Liver (tissue), 9 donors: ENCODE results near the gene PTPN9. TPM values are rescaled to one million over a fixed set of nuclear protein-coding genes. Genes with fewer than 3 reads are reported as not detected.
A peak's percentile ranks its signal among the peaks of the same experiment; 100 is the strongest.

ENCODE experiments used
- DNase-seq: peaks from one replicate; pipeline ENCODE4 v3.0.0-alpha.2; 2017; ENCODE audit warnings: low spot score
- H3K27ac ChIP-seq, 2 donors: one replicate each; pipeline ENCODE4 v1.7.0; 2013; ENCODE audit warnings: inconsistent platforms in 2 of 2, low read length in 2 of 2, control low read depth in 1 of 2, low read depth in 1 of 2, mild to moderate bottlenecking in 1 of 2
- H3K27me3 ChIP-seq, 4 donors: one replicate each; pipeline versions ENCODE4 v1.6.1 to v1.7.0; 2013; ENCODE audit warnings: low read length in 3 of 4, inconsistent platforms in 1 of 4, mild to moderate bottlenecking in 1 of 4, moderate library complexity in 1 of 4; ENCODE audit not compliant: control insufficient read depth in 4 of 4, insufficient read depth in 4 of 4
- H3K36me3 ChIP-seq, 4 donors: one replicate each; pipeline versions ENCODE4 v1.6.1 to v1.7.0; 2013; ENCODE audit warnings: low read length in 3 of 4, mild to moderate bottlenecking in 3 of 4, low read depth in 1 of 4, moderate library complexity in 1 of 4; ENCODE audit not compliant: control insufficient read depth in 4 of 4, insufficient read depth in 3 of 4
- H3K4me1 ChIP-seq, 4 donors: one replicate each; pipeline versions ENCODE4 v1.6.1 to v1.7.0; 2013; ENCODE audit warnings: low read length in 3 of 4, mild to moderate bottlenecking in 3 of 4, moderate library complexity in 1 of 4; ENCODE audit not compliant: control insufficient read depth in 4 of 4, insufficient read depth in 4 of 4
- H3K4me3 ChIP-seq, 3 donors: one replicate each; pipeline versions ENCODE4 v1.6.1 to v1.7.0; 2013; ENCODE audit warnings: low read length in 3 of 3, control low read depth in 1 of 3, low read depth in 1 of 3, mild to moderate bottlenecking in 1 of 3
- H3K9ac ChIP-seq, 2 donors: one replicate each; pipeline ENCODE4 v1.7.0; 2013; ENCODE audit warnings: low read length in 2 of 2, mild to moderate bottlenecking in 2 of 2, moderate library complexity in 2 of 2, control low read depth in 1 of 2, low read depth in 1 of 2
- H3K9me3 ChIP-seq, 4 donors: one replicate each; pipeline versions ENCODE4 v1.6.1 to v1.7.0; 2013; ENCODE audit warnings: low read length in 3 of 4; ENCODE audit not compliant: control insufficient read depth in 4 of 4
- ATF3 ChIP-seq: IDR thresholded peaks from 2 replicates; pipeline ENCODE4 v1.6.1; 2016; ENCODE audit warnings: antibody characterized with exemption
- CTCF ChIP-seq: fragments of 150-350 bp; IDR thresholded peaks from 2 replicates; pipeline ENCODE4 v1.5.1; 2017; ENCODE audit warnings: improper control_type of control experiment, low read depth, low read length; ENCODE audit not compliant: missing input control
- EGR1 ChIP-seq, 2 donors: IDR thresholded peaks; 2 replicates each; pipeline ENCODE4 v1.6.1; 2016 to 2018; ENCODE audit warnings: antibody characterized with exemption in 2 of 2, low read depth in 2 of 2
- FOXA2 ChIP-seq: IDR thresholded peaks from 2 replicates; pipeline ENCODE4 v1.6.1; 2016; ENCODE audit warnings: antibody characterized with exemption
- GABPA ChIP-seq, 2 donors: IDR thresholded peaks in 1 of 2; conservative IDR thresholded peaks in 1 of 2; 2 replicates each; pipeline ENCODE4 v1.6.1; 2016; ENCODE audit warnings: antibody characterized with exemption in 2 of 2, mild to moderate bottlenecking in 1 of 2, moderate library complexity in 1 of 2
- HNF4A ChIP-seq, 2 donors: conservative IDR thresholded peaks; 2 replicates each; pipeline ENCODE4 v1.6.1; 2016; ENCODE audit warnings: antibody characterized with exemption in 2 of 2, mild to moderate bottlenecking in 2 of 2
- HNF4G ChIP-seq: IDR thresholded peaks from 2 replicates; pipeline ENCODE4 v1.6.1; 2016; ENCODE audit warnings: antibody characterized with exemption
- JUND ChIP-seq, 2 donors: IDR thresholded peaks; 2 replicates each; pipeline ENCODE4 v1.6.1; 2016; ENCODE audit warnings: antibody characterized with exemption in 2 of 2
- MAX ChIP-seq: IDR thresholded peaks from 2 replicates; pipeline ENCODE4 v1.6.1; 2016; ENCODE audit warnings: antibody characterized with exemption
- NR2F2 ChIP-seq: IDR thresholded peaks from 2 replicates; pipeline ENCODE4 v1.6.1; 2016; ENCODE audit warnings: antibody characterized with exemption
- RAD21 ChIP-seq, 2 donors: IDR thresholded peaks; 2 replicates each; pipeline ENCODE4 v1.6.1; 2016; ENCODE audit warnings: antibody characterized with exemption in 2 of 2, mild to moderate bottlenecking in 2 of 2
- REST ChIP-seq: IDR thresholded peaks from 2 replicates; pipeline ENCODE4 v1.6.1; 2016; ENCODE audit warnings: antibody characterized with exemption, mild to moderate bottlenecking
- RXRA ChIP-seq, 2 donors: IDR thresholded peaks; 2 replicates each; pipeline ENCODE4 v1.6.1; 2017 to 2018; ENCODE audit warnings: antibody characterized with exemption in 2 of 2, mild to moderate bottlenecking in 1 of 2
- SP1 ChIP-seq: IDR thresholded peaks from 2 replicates; pipeline ENCODE4 v1.6.1; 2018; ENCODE audit warnings: antibody characterized with exemption, mild to moderate bottlenecking
- TAF1 ChIP-seq: conservative IDR thresholded peaks from 2 replicates; pipeline ENCODE4 v1.6.1; 2016; ENCODE audit warnings: antibody characterized with exemption, mild to moderate bottlenecking
- YY1 ChIP-seq: IDR thresholded peaks from 2 replicates; pipeline ENCODE4 v1.6.1; 2016; ENCODE audit warnings: antibody characterized with exemption, mild to moderate bottlenecking
- ZBTB33 ChIP-seq: IDR thresholded peaks from 2 replicates; pipeline ENCODE4 v1.6.1; 2016; ENCODE audit warnings: antibody characterized with exemption
- WGBS: extraction: QIAGEN DNeasy Blood & Tissue Kit; methylation state at CpG from one replicate; pipeline ENCODE4 v1.1.7; 2013; 5-methylcytosine and 5-hydroxymethylcytosine counted together
- polyA plus RNA-seq, 2 donors: library from polyadenylated mRNA; stranded (reverse) in 1 of 2; unstranded in 1 of 2; fragments of 200-250 nt in 1 of 2; fragments of >200 nt in 1 of 2; fragmentation: Nextera tagmentation in 1 of 2; extraction: Ambion mirVana in 1 of 2; gene quantifications; one replicate each; pipeline versions ENCODE4 v1.2.1 to v1.2.3, GENCODE V29; 2013 to 2015
- total RNA-seq, 2 donors: library from RNA; depleted of rRNA; stranded (reverse); fragments of >200 nt; gene quantifications; one replicate each; pipeline ENCODE4 v1.2.3, GENCODE V29; 2014
- donor health status: healthy.
- donor health status: healthy.
- donor health status: healthy.
- donor health status: healthy.
- donor health status: healthy.

Gene PTPN9
- total and polyA plus RNA-seq, 4 donors, result 5.4 to 14.1 (median 7.5) TPM

- TF ChIP-seq MAX, result no peak
Observed at GRCh38 chr15:75459581-75459980, 119.5 kb downstream of the PTPN9 start (continued).

GRCh38 chr15:75456710-75457109, 122.4 kb downstream of the PTPN9 start:
- DNase-seq, result no peak
- peak overlapping the region in 1 of 3 donors; percentile 86 for H3K4me3 ChIP-seq
- no peaks in the 10 kb centered on the region for H3K9me3 ChIP-seq
- H3K27me3 ChIP-seq, result no peaks in the 10 kb centered on the region
- H3K4me1 ChIP-seq, result peaks cover 7 to 28% (median 18%) of the 10 kb centered on the region in 4 donors
- no peak overlapping the region for H3K9ac ChIP-seq
- TF ChIP-seq REST (no peak), HNF4G (no peak), SP1 (no peak), ATF3 (no peak), TAF1 (no peak), GABPA (IDR thresholded peaks at IDR 0.05 in 1 of 2, conservative IDR thresholded peaks at IDR 0.05 in 1 of 2) (no peak), NR2F2 (no peak)
- WGBS, result 74% methylated on average over 6 of the region's 6 CpGs
- H3K36me3 ChIP-seq, result no peaks in the 10 kb centered on the region
- peak overlapping the region in 1 of 2 donors; percentile 88 for H3K27ac ChIP-seq

- WGBS, result 3% methylated on average over 24 of the region's 24 CpGs
- DNase-seq, result no peak
- TF ChIP-seq ZBTB33 (no peak), ATF3 (peak; percentile 3), CTCF (no peak), REST (no peak), FOXA2 (no peak), HNF4A (conservative IDR thresholded peaks at IDR 0.05) (no peak), RXRA (IDR thresholded peaks at IDR 0.05) (no peak), GABPA (IDR thresholded peaks at IDR 0.05 in 1 of 2, conservative IDR thresholded peaks at IDR 0.05 in 1 of 2) (no peak), YY1 (peak; percentile 62), RAD21 (IDR thresholded peaks at IDR 0.05) (no peak), SP1 (no peak), EGR1 (IDR thresholded peaks at IDR 0.05; ENCODE audit: low read depth in 2 of 2) (no peak), TAF1 (peak; percentile 86), JUND (IDR thresholded peaks at IDR 0.05) (no peak)
- Histone ChIP-seq H3K4me3 (peak overlapping the region; percentile 34 to 86 (median 65)), H3K36me3 (no peaks in the 10 kb centered on the region), H3K27ac (peak overlapping the region; percentile 85 to 88), H3K9ac (peak overlapping the region; percentile 31 to 84), H3K27me3 (no peaks in the 10 kb centered on the region), H3K9me3 (no peaks in the 10 kb centered on the region), H3K4me1 (peaks cover 6 to 26% (median 17%) of the 10 kb centered on the region in 4 donors)
Observed at GRCh38 chr15:75455982-75456531, 123.1 kb downstream of the PTPN9 start.
